ENCODE data around the gene RARB. TPM values are rescaled to one million over a fixed set of nuclear protein-coding genes. Genes with fewer than 3 reads are reported as not detected.

Gene RARB
- total RNA-seq, 1 experiment from 2014 or later = not detected

- DNase-seq (no peak), ATAC-seq (no peak)
- no peaks in the 10 kb centered on the region for H3F3A ChIP-seq (ENCODE audit: low read length, unreplicated experiment)
- H3K4me3 ChIP-seq (ENCODE audit: low read length) = no peak overlapping the region
- H3K9me2 ChIP-seq (replicated peaks; ENCODE audit: low read length) = no peaks in the 10 kb centered on the region
- intact Hi-C loops (cut with micrococcal nuclease) = no loop called here
- no TSS peak for BruUV-seq (replicated peaks)
- no peaks in the 10 kb centered on the region for H4K20me1 ChIP-seq (ENCODE audit: low read length)
- H3K4me1 ChIP-seq (ENCODE audit: insufficient read depth, low read length) = no peaks in the 10 kb centered on the region
- ChIA-PET CTCF (no interaction called here), POLR2A (ENCODE audit: unreplicated experiment) (no interaction called here)
- no peak overlapping the region for H3K9ac ChIP-seq (ENCODE audit: low read length)
- H3K36me3 ChIP-seq (ENCODE audit: low read depth, low read length) = no peaks in the 10 kb centered on the region
- no peak for TF ChIP-seq CTCF (conservative IDR thresholded peaks at IDR 0.05; ENCODE audit: low read depth, low read length)
- no peak for TF ChIP-seq EZH2 (IDR thresholded peaks at IDR 0.05; ENCODE audit: low read length, unreplicated experiment)
- no peak for TF ChIP-seq EZH2phosphoT487 (IDR thresholded peaks at IDR 0.05; ENCODE audit: borderline replicate concordance, low read length)
- no peaks in the 10 kb centered on the region for H3K9me3 ChIP-seq (ENCODE audit: low read length)
- H3K27ac ChIP-seq (ENCODE audit: low read length) = no peak overlapping the region
- H3K27me3 ChIP-seq (ENCODE audit: low read length) = no peaks in the 10 kb centered on the region; the same call in 1 of the 2 replicates
- no peak overlapping the region for H2AFZ ChIP-seq (ENCODE audit: low read length)
- no peak overlapping the region for H3K4me2 ChIP-seq (ENCODE audit: low read length)
- H3K79me2 ChIP-seq (ENCODE audit: low read length) = no peaks in the 10 kb centered on the region
Observed at GRCh38 chr3:25386686-25387255, 41.3 kb upstream of the RARB start.

- Histone ChIP-seq H4K20me1 (ENCODE audit: low read length) (no peaks in the 10 kb centered on the region), H3K4me3 (ENCODE audit: low read length) (no peak overlapping the region), H3K79me2 (ENCODE audit: low read length) (no peaks in the 10 kb centered on the region), H3K9me2 (replicated peaks; ENCODE audit: low read length) (no peaks in the 10 kb centered on the region), H3K9me3 (ENCODE audit: low read length) (no peaks in the 10 kb centered on the region), H3K9ac (ENCODE audit: low read length) (no peak overlapping the region), H3K4me2 (ENCODE audit: low read length) (no peak overlapping the region), H3F3A (ENCODE audit: low read length, unreplicated experiment) (no peaks in the 10 kb centered on the region), H3K27ac (ENCODE audit: low read length) (no peak overlapping the region), H3K4me1 (ENCODE audit: insufficient read depth, low read length) (no peaks in the 10 kb centered on the region), H3K27me3 (ENCODE audit: low read length) (no peaks in the 10 kb centered on the region; the same call in 1 of the 2 replicates), H2AFZ (ENCODE audit: low read length) (no peak overlapping the region), H3K36me3 (ENCODE audit: low read depth, low read length) (no peaks in the 10 kb centered on the region)
- ChIA-PET POLR2A (ENCODE audit: unreplicated experiment) (no interaction called here), CTCF (no interaction called here)
- ATAC-seq = no peak
- no peak for DNase-seq
- no peak for TF ChIP-seq EZH2 (IDR thresholded peaks at IDR 0.05; ENCODE audit: low read length, unreplicated experiment)
- TF ChIP-seq EZH2phosphoT487 (IDR thresholded peaks at IDR 0.05; ENCODE audit: borderline replicate concordance, low read length) = no peak
- TF ChIP-seq CTCF (conservative IDR thresholded peaks at IDR 0.05; ENCODE audit: low read depth, low read length) = no peak
- intact Hi-C loops (cut with micrococcal nuclease) = no loop called here
- no TSS peak for BruUV-seq (replicated peaks)
Observed at GRCh38 chr3:25390605-25391004, 37.5 kb upstream of the RARB start.

GRCh38 chr3:25396251-25396650, 31.8 kb upstream of the RARB start:
- intact Hi-C loops (cut with micrococcal nuclease) = no loop called here
- ATAC-seq (no peak), DNase-seq (no peak)
- no peaks in the 10 kb centered on the region for H3K9me3 ChIP-seq (ENCODE audit: low read length)
- H3K4me3 ChIP-seq (ENCODE audit: low read length) = no peak overlapping the region
- H3K79me2 ChIP-seq (ENCODE audit: low read length) = no peaks in the 10 kb centered on the region
- H3K9me2 ChIP-seq (replicated peaks; ENCODE audit: low read length) = no peaks in the 10 kb centered on the region
- no peak overlapping the region for H3K9ac ChIP-seq (ENCODE audit: low read length)
- H3K4me2 ChIP-seq (ENCODE audit: low read length) = no peak overlapping the region
- no peaks in the 10 kb centered on the region for H3K4me1 ChIP-seq (ENCODE audit: insufficient read depth, low read length)
- POLR2A ChIA-PET (ENCODE audit: unreplicated experiment) = no interaction called here
- H3K36me3 ChIP-seq (ENCODE audit: low read depth, low read length) = no peaks in the 10 kb centered on the region
- CTCF ChIA-PET = no interaction called here
- BruUV-seq (replicated peaks) = no TSS peak
- H2AFZ ChIP-seq (ENCODE audit: low read length) = no peak overlapping the region
- TF ChIP-seq EZH2phosphoT487 (IDR thresholded peaks at IDR 0.05; ENCODE audit: borderline replicate concordance, low read length) = no peak
- TF ChIP-seq EZH2 (IDR thresholded peaks at IDR 0.05; ENCODE audit: low read length, unreplicated experiment) = no peak
- no peak for TF ChIP-seq CTCF (conservative IDR thresholded peaks at IDR 0.05; ENCODE audit: low read depth, low read length)
- H3K27me3 ChIP-seq (ENCODE audit: low read length) = no peaks in the 10 kb centered on the region
- H3K27ac ChIP-seq (ENCODE audit: low read length) = no peak overlapping the region
- H4K20me1 ChIP-seq (ENCODE audit: low read length) = no peaks in the 10 kb centered on the region
- H3F3A ChIP-seq (ENCODE audit: low read length, unreplicated experiment) = no peaks in the 10 kb centered on the region

All from PC-3 (cell line).